NCI-H69 (cell line): ENCODE results near the gene CBX1.
"Not testable (repeated sequence)": the region's sequence is repeated elsewhere in the genome, so short reads cannot be mapped to it uniquely, and the experiment has no call there.

Source experiments
- DNase-seq: peaks from one replicate; lab custom pipeline; 2025; lab: John Stamatoyannopoulos, UW

Gene CBX1

GRCh38 chr17:48123111-48123510 is 21.8 kb upstream of the CBX1 start:
- peak; percentile 63 for DNase-seq

GRCh38 chr17:48122665-48123045 is 21.4 kb upstream of the CBX1 start:
- DNase-seq: no peak

GRCh38 chr17:48121923-48122664 is 20.8 kb upstream of the CBX1 start:
- DNase-seq: no peak

- no peak for DNase-seq
These were observed 12.0 kb upstream of the CBX1 start for GRCh38 chr17:48113201-48113676.

- DNase-seq: no peak
These were observed 10.6 kb upstream of the CBX1 start for GRCh38 chr17:48111937-48112241.

- no peak for DNase-seq
These were observed 9.5 kb upstream of the CBX1 start for GRCh38 chr17:48110761-48111160.

GRCh38 chr17:48107137-48108055 is 6.1 kb upstream of the CBX1 start, which contains the start of gene SNX11:
Gene SNX11 (plus strand): TSS chr17:48107766. CDS start chr17:48112044, 4,278 bp downstream.
- peak; percentile 96 for DNase-seq

- peak; percentile 44 for DNase-seq
These were observed 5.5 kb upstream of the CBX1 start for GRCh38 chr17:48106802-48107136.

- no peak for DNase-seq
These were observed 3.2 kb upstream of the CBX1 start for GRCh38 chr17:48104440-48104839.

- peak; percentile 58 for DNase-seq
These were observed 1.8 kb upstream of the CBX1 start for GRCh38 chr17:48102798-48103715.

GRCh38 chr17:48102043-48102750 is 919 bp upstream of the CBX1 start:
- DNase-seq: no peak

GRCh38 chr17:48100591-48101011 is 677 bp downstream of the CBX1 start:
- peak; percentile 82 for DNase-seq

- DNase-seq: no peak
These were observed 1.1 kb downstream of the CBX1 start for GRCh38 chr17:48100160-48100559.

GRCh38 chr17:48095611-48096010 is 5.7 kb downstream of the CBX1 start:
- no peak for DNase-seq

GRCh38 chr17:48093341-48094045 is 7.8 kb downstream of the CBX1 start:
- no peak for DNase-seq

- DNase-seq: no peak
These were observed 16.3 kb downstream of the CBX1 start for GRCh38 chr17:48084932-48085331.

GRCh38 chr17:48081858-48082257 is 19.4 kb downstream of the CBX1 start:
- DNase-seq: no peak

GRCh38 chr17:48077152-48077551 is 24.1 kb downstream of the CBX1 start:
- DNase-seq: not testable (repeated sequence)

- peak; percentile 81 for DNase-seq
These were observed 26.8 kb downstream of the CBX1 start for GRCh38 chr17:48074322-48075081.

GRCh38 chr17:48073566-48074094 is 27.6 kb downstream of the CBX1 start:
- DNase-seq: not testable (repeated sequence)
